Chondrocyte (in vitro differentiated cells): ENCODE measurements around the gene DAPK1. TPM values are rescaled to one million over a fixed set of nuclear protein-coding genes. Genes with fewer than 3 reads are reported as not detected.

Source experiments
- DNase-seq: peaks from one replicate; pipeline ENCODE4 v3.0.0; 2021; ENCODE audit warnings: mixed read lengths, low spot score
- H3K27ac Mint-ChIP-seq: one replicate; pipeline ENCODE4 v1.8.0; 2021; ENCODE audit warnings: mild to moderate bottlenecking, moderate library complexity, mixed read lengths; ENCODE audit not compliant: unreplicated experiment
- H3K27me3 Mint-ChIP-seq: 2 replicates; pipeline ENCODE4 v1.8.0; 2021; ENCODE audit warnings: low read depth, mixed read lengths
- H3K36me3 Mint-ChIP-seq: 2 replicates; pipeline ENCODE4 v1.8.0; 2021; ENCODE audit warnings: low read depth, mixed read lengths
- H3K4me1 Mint-ChIP-seq: 2 replicates; pipeline ENCODE4 v1.8.0; 2021; ENCODE audit warnings: low read depth, mild to moderate bottlenecking, mixed read lengths
- H3K4me3 Mint-ChIP-seq: one replicate; pipeline ENCODE4 v1.8.0; 2021; ENCODE audit warnings: mild to moderate bottlenecking, moderate library complexity, mixed read lengths; ENCODE audit not compliant: unreplicated experiment
- H3K9me3 Mint-ChIP-seq: 2 replicates; pipeline ENCODE4 v1.8.0; 2021; ENCODE audit warnings: low read depth, mixed read lengths
- total RNA-seq: library from RNA; stranded (reverse); gene quantifications from 3 replicates; pipeline ENCODE4 v1.2.1, GENCODE V29; 2021
- TF ChIP-seq, protein P1 (sequence below): fragments of 200-600 bp; sonication (generic); IDR thresholded peaks from 2 replicates; pipeline ENCODE4 v1.5.0; 2021; ENCODE audit warnings: antibody characterized with exemption, mild to moderate bottlenecking, moderate library complexity

Gene DAPK1
- total RNA-seq, 1 donor from 2014 or later = 87.9 TPM

DNA sequence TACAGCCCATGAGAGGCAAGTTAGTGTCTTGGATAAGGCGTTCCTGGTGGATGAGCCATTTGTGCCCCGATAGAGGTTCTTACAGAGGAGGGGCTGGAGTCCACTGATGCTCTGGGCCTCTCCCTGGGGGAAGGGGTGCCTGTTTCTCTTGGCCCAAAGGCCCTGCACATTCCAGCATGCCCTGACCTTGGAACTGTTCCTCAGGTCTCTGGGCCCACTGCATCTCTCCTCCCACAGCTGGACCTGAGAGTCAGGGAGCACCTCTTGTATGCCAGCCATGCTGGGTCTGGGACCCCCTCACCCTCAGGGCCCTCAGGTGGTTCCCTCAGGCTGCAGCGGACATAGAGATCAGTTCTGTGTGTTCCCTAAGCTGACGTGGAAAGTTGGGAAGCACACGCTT lies 26.4 kb downstream of the DAPK1 start:
- TF ChIP-seq, protein P1, sequence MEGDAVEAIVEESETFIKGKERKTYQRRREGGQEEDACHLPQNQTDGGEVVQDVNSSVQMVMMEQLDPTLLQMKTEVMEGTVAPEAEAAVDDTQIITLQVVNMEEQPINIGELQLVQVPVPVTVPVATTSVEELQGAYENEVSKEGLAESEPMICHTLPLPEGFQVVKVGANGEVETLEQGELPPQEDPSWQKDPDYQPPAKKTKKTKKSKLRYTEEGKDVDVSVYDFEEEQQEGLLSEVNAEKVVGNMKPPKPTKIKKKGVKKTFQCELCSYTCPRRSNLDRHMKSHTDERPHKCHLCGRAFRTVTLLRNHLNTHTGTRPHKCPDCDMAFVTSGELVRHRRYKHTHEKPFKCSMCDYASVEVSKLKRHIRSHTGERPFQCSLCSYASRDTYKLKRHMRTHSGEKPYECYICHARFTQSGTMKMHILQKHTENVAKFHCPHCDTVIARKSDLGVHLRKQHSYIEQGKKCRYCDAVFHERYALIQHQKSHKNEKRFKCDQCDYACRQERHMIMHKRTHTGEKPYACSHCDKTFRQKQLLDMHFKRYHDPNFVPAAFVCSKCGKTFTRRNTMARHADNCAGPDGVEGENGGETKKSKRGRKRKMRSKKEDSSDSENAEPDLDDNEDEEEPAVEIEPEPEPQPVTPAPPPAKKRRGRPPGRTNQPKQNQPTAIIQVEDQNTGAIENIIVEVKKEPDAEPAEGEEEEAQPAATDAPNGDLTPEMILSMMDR = no peak
- peaks cover 11% of the 10 kb centered on the region for H3K36me3 Mint-ChIP-seq
- H3K27me3 Mint-ChIP-seq = no peaks in the 10 kb centered on the region
- H3K4me3 Mint-ChIP-seq = no peak overlapping the region
- H3K4me1 Mint-ChIP-seq = peaks cover 15% of the 10 kb centered on the region
- no peak for DNase-seq
- no peak overlapping the region for H3K27ac Mint-ChIP-seq
- H3K9me3 Mint-ChIP-seq = no peaks in the 10 kb centered on the region

DNA sequence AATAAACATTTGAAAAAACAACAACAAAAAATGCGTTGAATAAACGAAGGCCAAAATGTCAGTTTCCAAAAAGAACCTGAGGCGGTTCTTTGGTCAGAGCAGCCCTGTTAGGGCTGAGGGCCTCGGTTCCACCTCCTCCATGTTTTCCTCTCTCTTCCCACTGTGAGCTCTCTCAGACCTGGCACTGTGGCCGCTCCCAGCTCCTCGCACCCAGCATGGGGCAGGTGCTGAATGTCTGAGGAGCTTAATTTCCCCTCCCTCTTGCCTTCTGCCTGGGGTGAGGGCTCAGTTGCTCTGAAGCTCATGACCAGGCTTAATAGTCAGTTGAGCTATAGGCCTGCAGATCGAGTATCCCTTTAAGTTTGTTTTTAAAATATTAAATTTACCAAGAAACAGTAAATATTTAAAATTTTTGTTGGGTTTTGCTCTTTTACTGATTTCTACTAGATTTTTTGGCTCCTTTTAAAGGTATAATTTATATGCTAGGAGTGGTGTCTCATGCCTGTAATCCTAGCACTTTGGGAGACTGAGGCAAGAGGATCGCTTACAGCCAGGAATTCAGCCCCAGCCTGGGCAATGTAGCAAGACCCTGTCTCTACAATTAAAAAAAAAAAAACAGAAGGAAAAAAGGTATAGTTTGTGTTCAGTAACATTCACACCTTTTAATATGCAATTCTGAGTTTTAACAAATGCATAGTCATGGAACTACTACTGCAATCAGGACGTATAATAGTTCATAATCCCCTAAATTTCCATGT lies 28.1 kb downstream of the DAPK1 start:
- Mint-ChIP-seq H3K9me3 (no peaks in the 10 kb centered on the region), H3K27me3 (no peaks in the 10 kb centered on the region), H3K4me1 (peaks cover 28% of the 10 kb centered on the region), H3K27ac (no peak overlapping the region), H3K4me3 (no peak overlapping the region), H3K36me3 (peaks cover 12% of the 10 kb centered on the region)
- TF ChIP-seq, protein P1 = no peak
- DNase-seq = no peak

DNA sequence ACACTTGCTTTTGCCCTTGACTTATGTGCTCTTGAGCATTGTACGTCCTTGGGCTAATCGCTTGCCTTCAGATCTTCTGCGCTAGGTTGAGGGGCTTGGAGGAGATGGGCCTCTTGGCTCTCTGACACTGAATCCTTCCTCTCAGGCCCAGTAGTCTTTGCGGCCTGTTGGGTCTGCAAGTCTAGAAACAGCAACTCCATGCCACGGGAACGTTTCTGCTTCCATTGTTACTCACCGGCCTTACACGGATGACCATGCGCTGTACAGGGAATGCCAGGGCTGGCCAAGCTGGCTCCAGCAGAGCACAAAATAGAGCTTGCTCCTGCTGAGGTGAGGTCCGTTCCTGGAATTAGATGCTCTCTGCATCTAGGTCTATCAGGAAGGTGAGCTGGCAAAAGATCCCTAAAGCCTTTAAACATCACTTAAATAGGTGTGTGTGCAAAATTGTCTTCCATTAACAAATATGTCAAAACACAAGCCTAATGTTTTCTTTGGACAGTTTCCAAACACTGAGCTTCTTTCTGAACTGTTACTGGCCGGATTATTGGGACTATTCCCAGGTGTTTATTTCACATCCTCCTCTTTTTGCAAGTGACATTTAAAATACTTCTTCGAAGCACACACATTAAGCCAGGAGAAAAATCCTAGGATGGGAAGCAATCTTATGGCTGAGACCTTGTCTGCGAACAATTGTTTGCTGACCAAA lies 29.7 kb downstream of the DAPK1 start:
- no peak for DNase-seq

DNA sequence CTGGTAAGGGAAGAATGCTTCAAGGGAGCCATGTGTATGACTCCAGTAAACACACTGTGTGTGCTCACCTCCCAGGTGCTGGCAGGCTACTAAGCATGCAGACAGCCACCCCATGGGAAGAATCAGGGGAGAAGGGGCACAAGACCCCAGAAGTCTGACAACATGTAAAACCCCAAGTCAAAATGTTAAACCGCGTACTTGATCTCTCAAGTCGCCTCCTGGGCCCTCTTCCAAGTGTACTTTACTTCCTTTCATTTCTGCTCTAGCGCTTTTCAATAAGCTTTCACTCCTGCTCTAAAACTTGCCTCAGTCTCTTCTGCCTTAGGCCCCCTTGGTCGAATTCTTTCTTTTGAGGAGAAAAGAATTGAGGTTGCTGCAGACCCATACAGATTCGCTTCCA lies 31.3 kb downstream of the DAPK1 start:
- H3K36me3 Mint-ChIP-seq = peaks cover 4% of the 10 kb centered on the region
- H3K4me1 Mint-ChIP-seq = peaks cover 41% of the 10 kb centered on the region
- no peaks in the 10 kb centered on the region for H3K9me3 Mint-ChIP-seq
- DNase-seq = no peak
- TF ChIP-seq, protein P1 = no peak
- no peaks in the 10 kb centered on the region for H3K27me3 Mint-ChIP-seq
- no peak overlapping the region for H3K27ac Mint-ChIP-seq
- H3K4me3 Mint-ChIP-seq = no peak overlapping the region

More for the DNA sequence above, 29.7 kb downstream of the DAPK1 start:
- Mint-ChIP-seq H3K27me3 (no peaks in the 10 kb centered on the region), H3K27ac (no peak overlapping the region), H3K4me1 (peaks cover 44% of the 10 kb centered on the region), H3K4me3 (no peak overlapping the region), H3K9me3 (no peaks in the 10 kb centered on the region), H3K36me3 (peaks cover 4% of the 10 kb centered on the region)
- TF ChIP-seq, protein P1 = no peak

DNA sequence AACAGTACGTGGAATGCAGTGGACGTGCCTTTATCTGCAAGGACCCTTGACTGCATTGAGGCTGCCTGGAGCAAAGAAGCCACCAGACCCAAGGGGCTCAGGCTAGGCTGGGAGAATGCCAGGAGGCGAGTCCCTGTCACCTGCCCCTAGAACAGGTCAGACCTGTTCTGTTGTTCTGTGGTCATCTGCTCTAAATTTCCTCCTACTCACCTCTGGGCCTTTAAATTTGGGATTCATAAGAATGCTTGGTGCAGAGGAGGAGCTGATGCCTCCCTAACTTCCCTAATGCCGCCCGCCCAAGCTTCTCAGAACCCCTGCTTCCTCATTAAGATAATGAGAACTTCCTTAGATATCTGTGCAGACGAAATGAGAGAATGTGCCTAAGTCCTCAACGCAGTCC lies 32.0 kb downstream of the DAPK1 start:
- TF ChIP-seq, protein P1 = no peak
- no peak overlapping the region for H3K4me3 Mint-ChIP-seq
- peaks cover 4% of the 10 kb centered on the region for H3K36me3 Mint-ChIP-seq
- no peaks in the 10 kb centered on the region for H3K27me3 Mint-ChIP-seq
- H3K9me3 Mint-ChIP-seq = no peaks in the 10 kb centered on the region
- H3K27ac Mint-ChIP-seq = no peak overlapping the region
- H3K4me1 Mint-ChIP-seq = peaks cover 40% of the 10 kb centered on the region
- DNase-seq = no peak
